Activated B cell treated with CpG ODN at 0.5 μM for 24 hours (primary cell): ENCODE measurements around the gene OR2J2. TPM values are rescaled to one million over a fixed set of nuclear protein-coding genes. Genes with fewer than 3 reads are reported as not detected.
"Not testable (repeated sequence)": the region's sequence is repeated elsewhere in the genome, so short reads cannot be mapped to it uniquely, and the experiment has no call there.

ENCODE experiments used
- ATAC-seq: fragments of 200-7000 bp; cut with Tn5 transposase; one replicate; pipeline ENCODE4 v1.10.0; 2021; ENCODE audit warnings: low read depth, mild to moderate bottlenecking, moderate library complexity
- CTCF ChIA-PET: fragments of 350-600 bp; sonication (Branson Sonifier 250); formaldehyde crosslinking; loops from one replicate; lab custom pipeline; 2021; ENCODE audit warnings: antibody characterized with exemption; lab: Charles Lee
- POLR2A ChIA-PET: fragments of 350-600 bp; sonication (Branson Sonifier 250); formaldehyde crosslinking; loops from one replicate; lab custom pipeline; 2021; ENCODE audit warnings: antibody characterized with exemption; lab: Charles Lee
- DNase-seq: peaks from one replicate; pipeline ENCODE4 v3.0.0; 2022
- H3K27ac Mint-ChIP-seq: one replicate; pipeline ENCODE4 v1.8.0; 2020; ENCODE audit warnings: mixed read lengths
- H3K27me3 Mint-ChIP-seq: one replicate; pipeline ENCODE4 v1.8.0; 2021; ENCODE audit warnings: mixed read lengths
- H3K36me3 Mint-ChIP-seq: one replicate; pipeline ENCODE4 v1.8.0; 2021; ENCODE audit warnings: low read depth, mixed read lengths
- H3K4me1 Mint-ChIP-seq: one replicate; pipeline ENCODE4 v1.8.0; 2021; ENCODE audit warnings: mixed read lengths
- H3K4me3 Mint-ChIP-seq: one replicate; pipeline ENCODE4 v1.8.0; 2020; ENCODE audit warnings: mild to moderate bottlenecking, mixed read lengths
- H3K9me3 Mint-ChIP-seq: one replicate; pipeline ENCODE4 v1.8.0; 2020; ENCODE audit warnings: mixed read lengths
- intact Hi-C: fragments of 100-400 bp; cut with micrococcal nuclease; formaldehyde crosslinking; loops from one replicate; pipeline ENCODE4 v1.15.1; 2024
- total RNA-seq: library from RNA; stranded (reverse); gene quantifications from 2 replicates; pipeline ENCODE4 v1.2.3, GENCODE V29; 2022
- TF ChIP-seq, protein P1 (sequence below): fragments of 200-600 bp; IDR thresholded peaks from one replicate; pipeline ENCODE4 v1.8.0; 2022; ENCODE audit warnings: antibody characterized with exemption, mild to moderate bottlenecking

Gene OR2J2
- total RNA-seq, 1 donor from 2014 or later = not detected

DNA sequence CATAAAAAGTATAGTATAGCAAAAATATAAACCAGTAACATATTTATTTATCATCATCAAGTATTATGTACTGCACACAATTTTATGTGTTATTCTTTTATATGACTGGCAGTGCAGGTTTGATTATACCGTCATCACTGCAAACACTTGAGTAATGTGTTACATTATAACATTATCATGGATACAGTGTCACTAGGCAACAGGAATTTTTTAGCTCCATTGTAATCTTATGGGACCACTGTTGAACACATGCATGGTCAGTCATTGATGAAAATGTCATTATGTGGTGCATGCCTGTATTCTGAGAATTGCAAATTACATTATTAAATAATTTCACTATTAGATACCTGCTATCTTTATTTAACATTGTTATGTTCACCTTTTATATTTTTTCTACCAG, 29.1 kb upstream of the OR2J2 start:
- ChIA-PET POLR2A (no interaction called here), CTCF (no interaction called here)
- Mint-ChIP-seq H3K27ac (no peak overlapping the region), H3K27me3 (peaks cover 6% of the 10 kb centered on the region), H3K4me1 (no peaks in the 10 kb centered on the region), H3K36me3 (no peaks in the 10 kb centered on the region), H3K9me3 (peaks cover 6% of the 10 kb centered on the region), H3K4me3 (no peak overlapping the region)
- no peak for DNase-seq
- TF ChIP-seq, protein P1, sequence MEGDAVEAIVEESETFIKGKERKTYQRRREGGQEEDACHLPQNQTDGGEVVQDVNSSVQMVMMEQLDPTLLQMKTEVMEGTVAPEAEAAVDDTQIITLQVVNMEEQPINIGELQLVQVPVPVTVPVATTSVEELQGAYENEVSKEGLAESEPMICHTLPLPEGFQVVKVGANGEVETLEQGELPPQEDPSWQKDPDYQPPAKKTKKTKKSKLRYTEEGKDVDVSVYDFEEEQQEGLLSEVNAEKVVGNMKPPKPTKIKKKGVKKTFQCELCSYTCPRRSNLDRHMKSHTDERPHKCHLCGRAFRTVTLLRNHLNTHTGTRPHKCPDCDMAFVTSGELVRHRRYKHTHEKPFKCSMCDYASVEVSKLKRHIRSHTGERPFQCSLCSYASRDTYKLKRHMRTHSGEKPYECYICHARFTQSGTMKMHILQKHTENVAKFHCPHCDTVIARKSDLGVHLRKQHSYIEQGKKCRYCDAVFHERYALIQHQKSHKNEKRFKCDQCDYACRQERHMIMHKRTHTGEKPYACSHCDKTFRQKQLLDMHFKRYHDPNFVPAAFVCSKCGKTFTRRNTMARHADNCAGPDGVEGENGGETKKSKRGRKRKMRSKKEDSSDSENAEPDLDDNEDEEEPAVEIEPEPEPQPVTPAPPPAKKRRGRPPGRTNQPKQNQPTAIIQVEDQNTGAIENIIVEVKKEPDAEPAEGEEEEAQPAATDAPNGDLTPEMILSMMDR = no peak
- no peak for ATAC-seq
- intact Hi-C loops = no loop called here

DNA sequence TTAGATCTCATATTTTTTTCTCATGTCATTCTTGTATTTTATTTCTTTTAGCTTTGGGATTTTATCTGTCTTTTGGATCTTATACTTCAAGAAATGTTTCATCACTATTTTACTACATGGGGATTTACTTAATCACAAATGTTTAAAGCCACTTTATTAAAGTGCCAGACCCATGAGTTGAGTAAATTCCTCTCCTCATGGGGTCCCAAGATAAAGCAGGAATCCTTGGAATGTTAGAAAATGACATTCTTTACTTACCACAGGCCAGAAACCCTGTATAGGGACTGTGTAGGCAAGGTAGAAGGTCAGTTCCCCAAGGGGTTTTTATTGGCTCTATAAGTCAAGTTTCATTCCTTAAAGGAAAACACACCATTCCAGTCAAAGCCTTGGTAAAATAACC, 28.4 kb upstream of the OR2J2 start:
- no peak overlapping the region for H3K4me3 Mint-ChIP-seq
- TF ChIP-seq, protein P1 = no peak
- intact Hi-C loops = no loop called here
- CTCF ChIA-PET = no interaction called here
- H3K27ac Mint-ChIP-seq = no peak overlapping the region
- H3K9me3 Mint-ChIP-seq = peaks cover 6% of the 10 kb centered on the region
- H3K27me3 Mint-ChIP-seq = peaks cover 6% of the 10 kb centered on the region
- no peaks in the 10 kb centered on the region for H3K4me1 Mint-ChIP-seq
- POLR2A ChIA-PET = no interaction called here
- DNase-seq (no peak), ATAC-seq (no peak)
- no peaks in the 10 kb centered on the region for H3K36me3 Mint-ChIP-seq

DNA sequence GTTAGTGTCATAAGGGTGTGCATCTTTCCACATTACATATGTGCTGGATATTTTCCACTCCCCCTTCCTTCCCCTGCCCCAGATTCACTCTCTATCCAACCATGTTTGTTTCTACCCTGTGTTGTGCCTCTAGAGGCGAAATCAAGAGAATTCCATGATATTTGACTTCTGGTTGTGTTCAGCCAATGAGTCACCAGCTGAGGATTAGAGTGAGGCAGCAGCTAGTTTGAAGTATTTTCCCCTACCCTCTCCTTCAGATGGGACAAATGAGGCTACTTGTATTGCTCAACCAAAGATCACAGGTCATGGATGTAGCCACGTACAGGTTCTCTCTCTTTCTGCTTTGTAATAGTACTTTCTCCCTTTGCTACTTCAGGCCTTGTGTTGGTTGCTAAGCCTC, 24.5 kb upstream of the OR2J2 start:
- H3K4me1 Mint-ChIP-seq = no peaks in the 10 kb centered on the region
- CTCF ChIA-PET = no interaction called here
- H3K27me3 Mint-ChIP-seq = peaks cover 11% of the 10 kb centered on the region

GRCh38 chr6:29147074-29147473, 23.6 kb upstream of the OR2J2 start:
- Mint-ChIP-seq H3K4me1 (no peaks in the 10 kb centered on the region), H3K4me3 (no peak overlapping the region), H3K27ac (no peak overlapping the region), H3K27me3 (peaks cover 14% of the 10 kb centered on the region), H3K9me3 (peaks cover 10% of the 10 kb centered on the region), H3K36me3 (no peaks in the 10 kb centered on the region)
- ATAC-seq (no peak), DNase-seq (no peak)
- intact Hi-C loops = no loop called here
- ChIA-PET POLR2A (interaction anchor here (0.6 kb wide), 1 partner anchor 1886 kb away, joined by 4 read pairs; no protein-coding TSS in a partner anchor), CTCF (no interaction called here)
- TF ChIP-seq, protein P1 = no peak

More for the DNA sequence above, 24.5 kb upstream of the OR2J2 start:
- DNase-seq = no peak
- Mint-ChIP-seq H3K27ac (no peak overlapping the region), H3K9me3 (peaks cover 11% of the 10 kb centered on the region), H3K4me3 (no peak overlapping the region), H3K36me3 (no peaks in the 10 kb centered on the region)
- POLR2A ChIA-PET = no interaction called here
- intact Hi-C loops = no loop called here
- TF ChIP-seq, protein P1 = no peak
- ATAC-seq = no peak

- peaks cover 12% of the 10 kb centered on the region for H3K27me3 Mint-ChIP-seq
- H3K4me3 Mint-ChIP-seq, ATAC-seq, H3K9me3 Mint-ChIP-seq, H3K36me3 Mint-ChIP-seq, DNase-seq, intact Hi-C loops, POLR2A ChIA-PET, CTCF ChIA-PET, H3K27ac Mint-ChIP-seq, H3K4me1 Mint-ChIP-seq: not testable (repeated sequence)
These were observed 21.3 kb upstream of the OR2J2 start for GRCh38 chr6:29149444-29149843.

GRCh38 chr6:29153083-29153482, 17.6 kb upstream of the OR2J2 start:
- Mint-ChIP-seq H3K36me3 (no peaks in the 10 kb centered on the region), H3K4me3 (no peak overlapping the region), H3K27ac (no peak overlapping the region), H3K4me1 (no peaks in the 10 kb centered on the region), H3K27me3 (peaks cover 18% of the 10 kb centered on the region), H3K9me3 (peaks cover 8% of the 10 kb centered on the region)
- DNase-seq = no peak
- TF ChIP-seq, protein P1 = no peak
- intact Hi-C loops = no loop called here
- POLR2A ChIA-PET = no interaction called here
- CTCF ChIA-PET = no interaction called here
- ATAC-seq = no peak

DNA sequence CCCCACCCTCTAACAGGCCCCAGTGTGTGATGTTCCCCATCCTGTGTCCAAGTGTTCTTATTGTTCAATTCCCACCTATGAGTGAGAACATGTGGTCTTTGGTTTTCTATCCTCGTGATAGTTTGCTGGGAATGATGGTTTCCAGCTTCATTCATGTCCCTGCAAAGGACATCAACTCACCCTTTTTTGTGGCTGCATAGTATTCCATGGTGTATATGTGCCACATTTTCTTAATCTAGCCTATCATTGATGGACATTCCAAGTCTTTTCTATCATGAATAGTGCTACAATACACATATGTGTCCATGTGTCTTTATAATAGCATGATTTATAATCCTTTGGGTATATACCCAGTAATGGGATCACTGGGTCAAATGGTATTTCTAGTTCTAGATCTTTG, 15.5 kb upstream of the OR2J2 start:
- DNase-seq, H3K9me3 Mint-ChIP-seq, POLR2A ChIA-PET, H3K4me1 Mint-ChIP-seq, H3K4me3 Mint-ChIP-seq, H3K36me3 Mint-ChIP-seq, intact Hi-C loops, CTCF ChIA-PET, ATAC-seq, H3K27ac Mint-ChIP-seq: not testable (repeated sequence)
- H3K27me3 Mint-ChIP-seq = peaks cover 10% of the 10 kb centered on the region

DNA sequence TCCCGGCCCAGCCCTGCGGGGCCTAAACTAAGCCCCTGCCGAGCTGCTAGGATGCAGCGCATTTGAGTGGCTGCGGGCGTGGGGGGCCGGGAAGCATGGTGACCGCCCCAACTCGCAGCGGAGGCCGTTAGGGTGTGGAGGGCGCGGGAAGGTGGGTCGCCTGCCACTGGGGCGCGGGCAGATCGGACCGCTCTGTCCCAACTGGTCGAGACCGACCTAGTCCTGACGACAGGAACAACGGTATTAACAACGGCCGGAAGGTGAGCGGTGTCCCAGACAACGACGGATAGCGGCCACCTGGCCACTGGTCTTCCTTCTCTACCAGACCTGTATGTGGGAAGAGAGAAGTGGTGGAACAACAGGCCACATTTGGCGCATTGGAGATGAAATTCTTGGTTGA, 10.8 kb upstream of the OR2J2 start:
- H3K36me3 Mint-ChIP-seq, H3K4me3 Mint-ChIP-seq, ATAC-seq, H3K4me1 Mint-ChIP-seq, H3K9me3 Mint-ChIP-seq, POLR2A ChIA-PET, intact Hi-C loops, CTCF ChIA-PET, H3K27ac Mint-ChIP-seq, DNase-seq: not testable (repeated sequence)
- peaks cover 16% of the 10 kb centered on the region for H3K27me3 Mint-ChIP-seq
